T-helper 22 cell (primary cell): ENCODE results near the gene OBSCN.
"Not testable (repeated sequence)": the region's sequence is repeated elsewhere in the genome, so short reads cannot be mapped to it uniquely, and the experiment has no call there.

Source experiments
- DNase-seq: peaks from one replicate; pipeline ENCODE4 v3.0.0-alpha.2; 2020; ENCODE audit warnings: low read depth

OBSCN gene

GRCh38 chr1:228226956-228227791 lies 19.3 kb downstream of the OBSCN start:
- DNase-seq = no peak

DNA sequence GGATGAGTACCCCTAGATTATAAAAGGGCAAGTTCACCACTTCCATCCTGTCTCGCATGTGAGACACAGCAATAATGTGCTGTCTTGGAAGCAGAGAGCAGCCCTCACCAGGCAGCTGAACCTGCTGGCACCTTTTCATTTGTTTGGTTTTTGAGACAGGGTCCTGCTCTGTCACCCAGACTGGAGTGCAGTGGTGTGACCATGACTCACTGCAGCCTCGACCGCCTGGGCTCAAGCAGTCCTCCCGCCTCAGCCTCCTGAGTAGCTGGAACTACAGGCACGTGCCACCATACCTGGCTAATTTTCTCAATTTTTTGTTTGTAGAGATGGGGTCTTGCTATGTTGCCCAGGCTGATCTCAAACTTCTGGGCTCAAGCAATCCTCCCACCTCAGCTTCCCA lies 20.3 kb downstream of the OBSCN start:
- DNase-seq = not testable (repeated sequence)

DNA sequence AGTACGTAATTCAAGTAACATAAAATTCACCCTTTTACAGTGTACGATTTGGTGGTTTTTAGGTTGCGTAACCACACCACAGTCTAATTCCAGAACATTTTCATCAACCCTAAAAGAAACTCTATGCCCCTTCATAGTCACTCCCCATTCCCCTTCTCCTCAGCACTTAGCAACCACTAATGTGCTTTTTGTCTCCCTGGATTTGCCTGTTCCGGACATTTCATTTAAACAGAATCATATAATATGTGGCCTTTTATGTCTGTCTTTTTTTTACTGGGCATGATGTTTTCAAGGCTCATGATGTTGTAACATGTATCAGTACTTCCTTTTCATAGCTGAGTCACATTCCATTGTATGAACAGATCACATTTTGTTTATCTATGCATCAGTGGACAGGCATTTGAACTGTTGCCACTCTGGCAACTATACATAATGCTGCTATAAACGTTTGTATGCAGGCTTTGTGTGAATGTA lies 20.8 kb downstream of the OBSCN start:
- DNase-seq = no peak

- DNase-seq = no peak
Observed at GRCh38 chr1:228231189-228231588, 23.3 kb downstream of the OBSCN start.

DNA sequence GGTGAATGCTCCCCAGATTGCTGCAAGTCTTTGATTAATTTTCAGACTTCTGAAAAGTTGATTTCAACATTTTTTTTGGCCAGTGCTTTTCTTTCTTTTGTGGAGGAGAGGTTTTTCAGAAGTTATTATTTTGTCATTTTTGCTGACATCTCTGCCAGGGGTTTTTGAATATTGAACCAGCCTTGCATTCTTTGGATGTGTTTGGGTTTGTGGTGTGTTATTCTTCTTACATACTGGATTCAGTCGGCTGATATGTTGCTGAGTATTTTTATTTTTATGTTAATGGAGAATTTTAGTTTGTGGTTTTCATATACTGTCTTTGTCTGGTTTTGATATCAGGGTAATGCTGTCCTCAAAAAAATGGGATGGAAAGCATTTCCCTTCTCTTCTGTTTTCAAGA lies 25.3 kb downstream of the OBSCN start:
- no peak for DNase-seq

- no peak for DNase-seq
Observed at GRCh38 chr1:228234921-228235320, 27.1 kb downstream of the OBSCN start.

DNA sequence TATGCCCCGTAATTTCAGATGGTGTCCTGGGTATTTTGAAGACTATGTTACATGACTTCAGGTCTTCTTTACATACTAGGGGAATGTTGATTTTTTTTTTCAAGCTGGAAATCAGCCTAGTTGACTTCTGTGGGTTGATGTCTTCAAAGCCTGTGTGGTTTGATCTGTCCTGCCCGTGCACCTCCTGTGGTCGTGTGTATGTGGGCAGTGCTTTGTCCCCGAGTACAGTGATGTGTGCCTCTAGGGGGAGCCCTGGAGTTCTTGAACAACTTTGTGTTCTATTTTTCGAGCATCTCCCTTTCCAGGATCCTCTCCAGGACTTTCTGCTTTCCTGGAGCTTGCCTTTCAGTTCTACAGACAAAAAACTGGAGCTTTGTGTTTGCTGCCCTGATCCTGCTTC lies 28.9 kb downstream of the OBSCN start:
- DNase-seq = no peak

DNA sequence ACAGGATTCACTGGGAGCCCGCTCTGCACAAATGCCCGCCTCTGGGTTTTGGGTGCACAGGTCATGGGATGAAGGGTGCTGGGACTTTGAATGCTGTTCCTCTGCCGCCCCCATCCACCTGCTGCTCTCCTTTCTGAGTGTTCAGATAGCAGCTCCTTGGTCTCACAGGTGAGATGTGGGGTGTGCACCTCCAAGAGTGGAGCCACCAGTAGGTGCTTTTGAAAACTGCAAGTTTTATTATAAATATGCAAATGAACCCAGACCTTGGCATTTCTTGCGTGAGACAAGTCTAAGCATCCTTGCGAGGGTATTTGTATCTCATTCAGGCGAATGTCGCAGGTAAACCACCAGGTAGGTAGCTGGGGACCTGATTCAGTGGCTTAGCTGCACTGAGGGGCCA lies 30.2 kb downstream of the OBSCN start:
- no peak for DNase-seq

GRCh38 chr1:228238461-228238860 lies 30.6 kb downstream of the OBSCN start:
- no peak for DNase-seq

DNA sequence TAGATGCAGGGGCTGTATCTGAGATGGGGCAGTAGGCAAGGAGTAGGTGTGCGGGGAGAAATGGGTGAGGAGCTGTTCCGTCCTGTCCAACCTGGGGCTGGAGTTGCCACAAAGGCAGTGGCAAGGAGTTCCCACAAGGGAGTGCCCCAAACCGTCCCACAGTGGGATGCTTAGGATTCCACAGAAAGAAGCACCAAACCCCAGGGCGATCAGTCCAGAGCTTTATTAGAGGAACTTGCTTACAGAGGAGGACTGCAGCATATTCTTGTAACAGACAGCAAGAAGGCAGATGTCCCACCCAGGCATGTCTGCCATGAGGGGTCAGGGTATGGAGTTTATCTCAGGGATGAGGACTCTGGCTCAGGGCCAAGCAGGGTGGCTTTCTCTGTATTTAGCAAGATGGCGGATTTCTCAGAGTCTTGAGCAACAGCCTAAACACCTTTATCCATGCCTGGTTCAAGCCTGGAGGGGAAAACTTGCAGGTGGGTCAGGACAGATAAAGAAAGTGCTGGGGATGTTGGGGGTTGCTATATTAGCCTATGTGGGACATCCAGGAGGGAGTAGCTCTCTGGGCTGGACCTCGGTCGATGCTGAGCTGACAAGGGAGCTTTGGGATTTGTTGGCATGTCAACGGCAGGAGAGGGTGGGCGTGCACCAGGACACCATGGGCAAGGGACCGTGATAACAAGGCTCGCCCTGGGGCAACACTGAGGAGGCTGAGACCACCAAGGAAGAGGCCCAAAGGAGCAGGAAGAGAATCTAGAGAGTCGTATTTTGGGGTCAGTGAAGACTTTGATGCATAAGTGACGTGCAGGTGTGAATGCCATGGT lies 32.8 kb downstream of the OBSCN start:
- DNase-seq = no peak

- DNase-seq = no peak
Observed at GRCh38 chr1:228241259-228241658, 33.4 kb downstream of the OBSCN start.

GRCh38 chr1:228242409-228242808 lies 34.6 kb downstream of the OBSCN start:
- DNase-seq = no peak

- no peak for DNase-seq
Observed at GRCh38 chr1:228243093-228243492, 35.2 kb downstream of the OBSCN start.

DNA sequence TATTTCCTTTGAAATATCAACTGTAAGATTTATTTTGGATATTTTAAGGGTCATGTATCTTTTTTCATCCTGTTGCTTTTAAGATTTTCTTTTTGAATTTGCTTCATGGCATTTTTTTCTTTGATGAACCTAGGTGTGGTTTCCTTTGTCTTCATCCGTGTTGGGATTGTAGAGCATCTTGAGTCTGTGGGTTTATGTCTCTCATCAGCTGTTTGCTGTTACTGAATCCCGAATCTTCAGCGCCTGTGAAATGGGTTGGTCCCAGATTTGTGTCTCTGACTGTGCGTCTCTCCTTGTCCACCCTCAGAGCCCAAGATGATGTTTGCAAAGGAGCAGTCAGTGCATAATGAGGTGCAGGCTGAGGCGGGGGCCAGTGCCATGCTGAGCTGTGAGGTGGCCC lies 36.1 kb downstream of the OBSCN start:
- DNase-seq = not testable (repeated sequence)

DNA sequence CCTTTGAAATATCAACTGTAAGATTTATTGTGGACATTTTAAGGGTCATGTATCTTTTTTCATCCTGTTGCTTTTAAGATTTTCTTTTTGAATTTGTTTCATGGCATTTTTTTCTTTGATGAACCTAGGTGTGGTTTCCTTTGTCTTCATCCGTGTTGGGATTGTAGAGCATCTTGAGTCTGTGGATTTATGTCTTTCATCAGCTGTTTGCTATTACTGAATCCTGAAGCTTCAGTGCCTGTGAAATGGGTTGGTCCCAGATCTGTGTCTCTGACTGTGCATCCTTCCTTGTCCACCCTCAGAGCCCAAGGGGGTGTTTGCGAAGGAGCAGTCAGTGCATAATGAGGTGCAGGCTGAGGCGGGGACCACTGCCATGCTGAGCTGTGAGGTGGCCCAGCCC lies 37.3 kb downstream of the OBSCN start:
- no peak for DNase-seq

DNA sequence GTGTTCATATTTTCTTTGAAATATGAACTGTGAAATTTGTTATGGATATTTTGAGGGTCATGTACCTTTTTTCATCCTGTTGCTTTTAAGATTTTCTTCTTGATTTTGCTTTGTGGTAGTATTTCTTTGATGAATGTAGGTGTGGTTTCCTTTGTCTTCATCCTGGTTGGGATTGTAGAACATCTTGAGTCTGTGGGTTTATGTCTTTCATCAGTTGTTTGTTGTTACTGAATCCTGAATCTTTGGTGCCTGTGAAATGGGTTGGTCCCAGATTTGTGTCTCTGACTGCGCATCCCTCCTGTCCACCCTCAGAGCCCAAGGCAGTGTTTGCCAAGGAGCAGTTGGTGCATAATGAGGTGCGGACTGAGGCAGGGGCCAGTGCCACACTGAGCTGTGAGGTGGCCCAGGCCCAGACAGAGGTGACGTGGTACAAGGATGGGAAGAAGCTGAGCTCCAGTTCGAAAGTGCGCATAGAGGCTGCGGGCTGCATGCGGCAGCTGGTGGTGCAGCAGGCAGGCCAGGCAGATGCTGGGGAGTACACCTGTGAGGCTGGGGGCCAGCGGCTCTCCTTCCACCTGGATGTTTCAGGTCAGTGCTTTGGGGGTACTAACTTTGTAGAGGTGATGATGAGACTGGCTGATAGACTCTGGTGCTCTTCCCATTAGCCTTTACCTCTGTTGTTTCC lies 38.5 kb downstream of the OBSCN start:
- DNase-seq = no peak

- DNase-seq = no peak
Observed at GRCh38 chr1:228249513-228250305, 41.9 kb downstream of the OBSCN start.

- DNase-seq = not testable (repeated sequence)
Observed at GRCh38 chr1:228252476-228252875, 44.6 kb downstream of the OBSCN start.

GRCh38 chr1:228256626-228257375 lies 49.0 kb downstream of the OBSCN start:
- no peak for DNase-seq

GRCh38 chr1:228258486-228258885 lies 50.6 kb downstream of the OBSCN start:
- DNase-seq = no peak

DNA sequence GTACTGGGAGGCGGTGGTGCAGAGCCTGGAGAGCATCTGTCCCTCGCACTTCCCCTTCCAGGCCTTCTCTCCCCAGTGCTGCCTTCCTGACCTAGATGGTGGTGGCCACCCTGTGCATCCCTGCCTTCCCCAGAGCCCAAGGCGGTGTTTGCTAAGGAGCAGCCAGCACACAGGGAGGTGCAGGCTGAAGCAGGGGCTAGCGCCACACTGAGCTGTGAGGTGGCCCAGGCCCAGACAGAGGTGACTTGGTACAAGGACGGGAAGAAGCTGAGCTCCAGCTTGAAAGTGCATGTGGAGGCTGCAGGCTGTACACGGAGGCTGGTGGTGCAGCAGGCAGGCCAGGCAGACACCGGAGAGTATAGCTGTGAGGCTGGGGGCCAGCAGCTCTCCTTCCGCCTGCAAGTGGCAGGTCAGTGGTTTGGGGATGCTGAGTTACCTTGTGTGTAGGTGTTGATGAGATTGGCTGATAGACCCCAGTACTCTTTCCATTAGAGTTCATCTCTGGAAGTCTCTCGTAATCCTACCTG lies 51.6 kb downstream of the OBSCN start:
- DNase-seq = no peak
